H9 (cell line): ENCODE results near the gene RIMBP2. TPM values are rescaled to one million over a fixed set of nuclear protein-coding genes. Genes with fewer than 3 reads are reported as not detected.

Source experiments
- DNase-seq: peaks from one replicate; pipeline ENCODE4 v3.0.0-alpha.2; 2017
- H2AFZ ChIP-seq: one replicate; pipeline ENCODE4 v1.6.1; 2013; ENCODE audit warnings: mild to moderate bottlenecking, low read length, control low read depth, moderate library complexity
- H2AK5ac ChIP-seq: 2 replicates; pipeline ENCODE4 v1.6.1; 2013; ENCODE audit warnings: low read length, control low read depth, mixed read lengths; ENCODE audit not compliant: insufficient read length
- H2BK120ac ChIP-seq: one replicate; pipeline ENCODE4 v1.6.1; 2013; ENCODE audit warnings: low read depth, mild to moderate bottlenecking, low read length, control low read depth, inconsistent platforms; ENCODE audit not compliant: poor library complexity, severe bottlenecking
- H2BK12ac ChIP-seq: 2 replicates; pipeline ENCODE4 v1.6.1; 2013; ENCODE audit warnings: low read length, control low read depth, mixed read lengths, low read depth; ENCODE audit not compliant: insufficient read length
- H2BK15ac ChIP-seq: 2 replicates; pipeline ENCODE4 v1.6.1; 2013; ENCODE audit warnings: low read depth, low read length, control low read depth
- H2BK20ac ChIP-seq: one replicate; pipeline ENCODE4 v1.6.1; 2013; ENCODE audit warnings: low read depth, mild to moderate bottlenecking, low read length, control low read depth, inconsistent platforms; ENCODE audit not compliant: poor library complexity, severe bottlenecking
- H2BK5ac ChIP-seq: 2 replicates; pipeline ENCODE4 v1.6.1; 2013; ENCODE audit warnings: low read length, control low read depth, mixed read lengths; ENCODE audit not compliant: insufficient read length
- H3K14ac ChIP-seq: 2 replicates; pipeline ENCODE4 v1.6.1; 2013; ENCODE audit warnings: low read length, control low read depth; ENCODE audit not compliant: insufficient read depth
- H3K18ac ChIP-seq: 2 replicates; pipeline ENCODE4 v1.6.1; 2013; ENCODE audit warnings: low read depth, mild to moderate bottlenecking, mixed read lengths, low read length, control low read depth; ENCODE audit not compliant: insufficient read length
- H3K23ac ChIP-seq: 2 replicates; pipeline ENCODE4 v1.6.1; 2013; ENCODE audit warnings: low read length, control low read depth, mixed read lengths, low read depth; ENCODE audit not compliant: insufficient read length
- H3K23me2 ChIP-seq: 2 replicates; pipeline ENCODE4 v1.6.1; 2013; ENCODE audit warnings: low read depth, mild to moderate bottlenecking, mixed read lengths, low read length, control low read depth; ENCODE audit not compliant: insufficient read length, poor library complexity, severe bottlenecking
- H3K27ac ChIP-seq: 2 replicates; pipeline ENCODE4 v1.5.1; 2013; ENCODE audit warnings: low read length, control low read depth, mixed read lengths, low read depth; ENCODE audit not compliant: insufficient read length
- H3K27me3 ChIP-seq: 2 replicates; pipeline ENCODE4 v1.6.1; 2013; ENCODE audit warnings: low read length, control low read depth, inconsistent platforms; ENCODE audit not compliant: insufficient read depth
- H3K4ac ChIP-seq: 2 replicates; pipeline ENCODE4 v1.6.1; 2013; ENCODE audit warnings: low read depth, mild to moderate bottlenecking, control low read depth, inconsistent platforms, low read length, moderate library complexity
- H3K4me1 ChIP-seq: 2 replicates; pipeline ENCODE4 v1.6.1; 2013; ENCODE audit warnings: low read length, control low read depth, inconsistent platforms; ENCODE audit not compliant: insufficient read depth
- H3K4me2 ChIP-seq: 2 replicates; pipeline ENCODE4 v1.6.1; 2013; ENCODE audit warnings: low read length, control low read depth, mixed read lengths; ENCODE audit not compliant: insufficient read length, insufficient read depth
- H3K56ac ChIP-seq: 2 replicates; pipeline ENCODE4 v1.6.1; 2013; ENCODE audit warnings: low read depth, mild to moderate bottlenecking, mixed read lengths, low read length, control low read depth; ENCODE audit not compliant: insufficient read length
- H3K79me1 ChIP-seq: 2 replicates; pipeline ENCODE4 v1.6.1; 2013; ENCODE audit warnings: low read depth, mild to moderate bottlenecking, moderate library complexity, low read length, control low read depth, inconsistent platforms; ENCODE audit not compliant: insufficient read depth, poor library complexity, severe bottlenecking
- H3K79me2 ChIP-seq: 2 replicates; pipeline ENCODE4 v1.6.1; 2013; ENCODE audit warnings: low read length, control low read depth, inconsistent platforms; ENCODE audit not compliant: insufficient read depth
- H3K9ac ChIP-seq: 2 replicates; pipeline ENCODE4 v1.6.1; 2013; ENCODE audit warnings: low read length, control low read depth, mixed read lengths; ENCODE audit not compliant: insufficient read length; ENCODE audit errors: extremely low read depth
- H3K9me3 ChIP-seq: one replicate; pipeline ENCODE4 v1.6.1; 2013; ENCODE audit warnings: low read depth, low read length, inconsistent platforms; ENCODE audit not compliant: control insufficient read depth
- H3T11ph ChIP-seq: one replicate; pipeline ENCODE4 v1.6.1; 2013; ENCODE audit warnings: mild to moderate bottlenecking, low read length, control low read depth, inconsistent platforms
- H4K20me1 ChIP-seq: one replicate; pipeline ENCODE4 v1.6.1; 2013; ENCODE audit not compliant: control insufficient read depth, insufficient read length, insufficient read depth
- H4K5ac ChIP-seq: 2 replicates; pipeline ENCODE4 v1.6.1; 2013; ENCODE audit warnings: low read depth, mild to moderate bottlenecking, mixed read lengths, low read length, control low read depth; ENCODE audit not compliant: insufficient read length
- H4K8ac ChIP-seq: replicated peaks from 2 replicates; pipeline ENCODE4 v1.6.1; 2013; ENCODE audit warnings: low read length, control low read depth, mixed read lengths, low read depth; ENCODE audit not compliant: insufficient read length
- H4K91ac ChIP-seq: 2 replicates; pipeline ENCODE4 v1.6.1; 2013; ENCODE audit warnings: low read depth, mild to moderate bottlenecking, moderate library complexity, mixed read lengths, low read length, control low read depth; ENCODE audit not compliant: insufficient read length
- H3K27ac Mint-ChIP-seq, 3 experiments: 2 replicates in 2 of 3; 3 replicates in 1 of 3; pipeline ENCODE4 v1.8.0; 2020 to 2021; ENCODE audit warnings: mixed read lengths in 3 of 3, mild to moderate bottlenecking in 1 of 3, moderate library complexity in 1 of 3
- H3K27me3 Mint-ChIP-seq: 2 replicates; pipeline ENCODE4 v1.8.0; 2021; ENCODE audit warnings: low read depth, mild to moderate bottlenecking, moderate library complexity, mixed read lengths
- H3K36me3 Mint-ChIP-seq, 3 experiments: 2 replicates in 2 of 3; 3 replicates in 1 of 3; pipeline ENCODE4 v1.8.0; 2020 to 2021; ENCODE audit warnings: low read depth in 3 of 3, mixed read lengths in 3 of 3; ENCODE audit not compliant: insufficient read depth in 1 of 3
- H3K4me1 Mint-ChIP-seq, 2 experiments: 2 replicates each; pipeline ENCODE4 v1.8.0; 2020; ENCODE audit warnings: mixed read lengths in 2 of 2
- H3K4me3 Mint-ChIP-seq, 2 experiments: 2 replicates in 1 of 2; 3 replicates in 1 of 2; pipeline ENCODE4 v1.8.0; 2020 to 2021; ENCODE audit warnings: mild to moderate bottlenecking in 2 of 2, mixed read lengths in 2 of 2, moderate library complexity in 1 of 2
- H3K9me3 Mint-ChIP-seq, 2 experiments: 2 replicates in 1 of 2; 3 replicates in 1 of 2; pipeline ENCODE4 v1.8.0; 2020; ENCODE audit warnings: mild to moderate bottlenecking in 2 of 2, mixed read lengths in 2 of 2, moderate library complexity in 1 of 2
- CTCF ChIP-seq: fragments of 200-600 bp; sonication (generic); conservative IDR thresholded peaks from 3 replicates; pipeline ENCODE4 v1.8.0; 2021; ENCODE audit warnings: antibody characterized with exemption, mild to moderate bottlenecking
- WGBS: extraction: QIAGEN DNeasy Blood & Tissue Kit; methylation state at CpG from one replicate; pipeline ENCODE4 v1.1.7; 2013; ENCODE audit warnings: missing lambda C conversion rate, low lambda C conversion rate, mixed read lengths; ENCODE audit not compliant: insufficient read length; ENCODE audit errors: extremely low coverage; 5-methylcytosine and 5-hydroxymethylcytosine counted together
- total RNA-seq: library from RNA; stranded (reverse); gene quantifications from 2 replicates; pipeline ENCODE4 v1.2.1, GENCODE V29; 2021

The RIMBP2 gene
- total RNA-seq, 1 experiment from 2014 or later, result 0.70 TPM

GRCh38 chr12:130484221-130484620 is 231.9 kb downstream of the RIMBP2 start:
- H2BK5ac ChIP-seq, result no peak overlapping the region
- Mint-ChIP-seq H3K4me3 (no peak overlapping the region), H3K9me3 (peaks cover 0 to under 1% of the 10 kb centered on the region in 2 experiments; a peak in 1 of 5 replicates), H3K4me1 (peaks cover 13 to 21% of the 10 kb centered on the region in 2 experiments), H3K27ac (no peak overlapping the region; a peak in 1 of 7 replicates), H3K36me3 (no peaks in the 10 kb centered on the region; a peak in 1 of 7 replicates), H3K27me3 (peaks cover 23% of the 10 kb centered on the region)
- no peak overlapping the region for H4K8ac ChIP-seq
- no peak overlapping the region for H4K5ac ChIP-seq
- H2AFZ ChIP-seq, result no peak overlapping the region
- no peak overlapping the region for H3K4me2 ChIP-seq
- H3K27me3 ChIP-seq, result no peaks in the 10 kb centered on the region
- no peak overlapping the region for H3K14ac ChIP-seq
- no peak for DNase-seq
- no CpG with 5 or more reads among the region's 11 CpGs for WGBS
- H4K20me1 ChIP-seq, result no peaks in the 10 kb centered on the region
- no peaks in the 10 kb centered on the region for H3K79me2 ChIP-seq
- H3K4ac ChIP-seq, result no peak overlapping the region
- no peak overlapping the region for H3K23ac ChIP-seq
- H3K18ac ChIP-seq, result no peak overlapping the region
- TF ChIP-seq CTCF, result no peak
- no peak overlapping the region for H3K56ac ChIP-seq
- no peak overlapping the region for H2BK120ac ChIP-seq
- H2BK15ac ChIP-seq, result no peak overlapping the region
- no peaks in the 10 kb centered on the region for H3K79me1 ChIP-seq
- H3K27ac ChIP-seq, result no peak overlapping the region
- H3K4me1 ChIP-seq, result no peaks in the 10 kb centered on the region; the same call in 1 of the 2 replicates
- H2AK5ac ChIP-seq, result no peak overlapping the region
- H2BK20ac ChIP-seq, result no peak overlapping the region
- H3T11ph ChIP-seq, result no peak overlapping the region
- H3K23me2 ChIP-seq, result no peaks in the 10 kb centered on the region
- no peak overlapping the region for H4K91ac ChIP-seq
- H3K9ac ChIP-seq, result no peak overlapping the region
- no peak overlapping the region for H2BK12ac ChIP-seq
- no peaks in the 10 kb centered on the region for H3K9me3 ChIP-seq
